Stimulated activated CD4-positive, alpha-beta T cell treated with anti-CD3 and anti-CD28 coated beads, Interleukin-12 subunit alpha, Interleukin-12 subunit beta, amount 100 ng/mL, for 4 hours (primary cell): ENCODE measurements around the gene SNX21.
A peak's percentile ranks its signal among the peaks of the same experiment; 100 is the strongest.

Source experiments
- DNase-seq: peaks from one replicate; pipeline ENCODE4 v3.0.0-alpha.2; 2020

The SNX21 gene

GRCh38 chr20:45883100-45883469 lies 49.5 kb downstream of the SNX21 start:
- DNase-seq: no peak

- no peak for DNase-seq
Measured at GRCh38 chr20:45886590-45887345, 53.2 kb downstream of the SNX21 start.

GRCh38 chr20:45887346-45887715 lies 53.7 kb downstream of the SNX21 start, which contains the start of gene SPATA25:
Gene SPATA25, minus strand, starts transcription at chr20:45887622. Its CDS starts 32 bp downstream, at chr20:45887590.
- no peak for DNase-seq

GRCh38 chr20:45888681-45889080 lies 55.1 kb downstream of the SNX21 start:
- DNase-seq: no peak

GRCh38 chr20:45890077-45890984 lies 56.7 kb downstream of the SNX21 start:
- DNase-seq: peak; percentile 41

GRCh38 chr20:45890985-45891983 lies 57.7 kb downstream of the SNX21 start, which contains the start of the genes CTSA and NEURL2:
Gene CTSA, plus strand, starts transcription at chr20:45891335. Its CDS starts 234 bp downstream, at chr20:45891569.
Gene NEURL2, minus strand, starts transcription at chr20:45891208. Its CDS starts 217 bp downstream, at chr20:45890991.
- peak; percentile 85 for DNase-seq

GRCh38 chr20:45892049-45892825 lies 58.6 kb downstream of the SNX21 start:
- no peak for DNase-seq
